Activated CD8-positive, alpha-beta memory T cell treated with anti-CD3 and anti-CD28 coated beads, Interleukin-2, amount 50 U/mL, for 24 hours (primary cell): ENCODE data around the gene ZNF771.
"Not testable (repeated sequence)": the region's sequence is repeated elsewhere in the genome, so short reads cannot be mapped to it uniquely, and the experiment has no call there.

Experiments used
- DNase-seq: peaks from one replicate; pipeline ENCODE4 v3.0.0-alpha.2; 2020; ENCODE audit errors: extremely low read depth

ZNF771 gene

DNA sequence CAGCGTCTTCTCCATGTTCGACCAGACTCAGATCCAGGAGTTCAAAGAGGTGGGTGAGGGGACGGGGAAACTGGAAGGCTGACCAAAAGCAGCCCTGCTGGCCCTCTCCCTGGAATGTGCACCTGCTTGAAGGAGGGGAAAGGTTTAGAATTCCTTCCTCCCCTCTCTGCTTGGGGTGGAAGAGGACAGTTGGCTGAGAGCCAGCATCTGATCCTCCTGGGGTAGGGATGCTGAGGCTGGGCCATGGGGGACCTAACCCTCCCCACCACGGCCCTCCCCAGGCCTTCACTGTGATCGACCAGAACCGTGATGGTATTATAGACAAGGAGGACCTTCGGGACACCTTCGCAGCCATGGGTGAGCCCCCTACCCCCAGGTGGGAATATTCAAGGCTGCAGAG is 31.5 kb upstream of the ZNF771 start:
- DNase-seq: no peak

DNA sequence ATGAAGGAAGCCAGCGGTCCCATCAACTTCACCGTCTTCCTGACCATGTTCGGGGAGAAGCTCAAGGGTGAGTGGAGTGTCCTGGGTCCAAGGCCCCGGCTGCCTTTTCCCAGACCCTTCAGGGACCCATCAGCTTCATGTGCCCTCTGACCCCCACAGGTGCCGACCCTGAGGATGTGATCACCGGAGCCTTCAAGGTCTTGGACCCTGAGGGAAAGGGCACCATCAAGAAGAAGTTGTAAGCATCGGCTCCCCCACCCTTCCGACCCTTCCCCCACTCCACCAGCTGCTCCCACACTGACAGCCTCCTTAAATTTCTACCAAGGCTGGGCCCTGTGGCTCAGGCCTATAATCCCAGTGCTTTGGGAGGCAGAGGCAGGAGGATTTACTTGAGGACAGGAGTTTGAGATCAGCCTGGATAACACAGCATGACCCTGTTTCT is 30.9 kb upstream of the ZNF771 start:
- no peak for DNase-seq

DNA sequence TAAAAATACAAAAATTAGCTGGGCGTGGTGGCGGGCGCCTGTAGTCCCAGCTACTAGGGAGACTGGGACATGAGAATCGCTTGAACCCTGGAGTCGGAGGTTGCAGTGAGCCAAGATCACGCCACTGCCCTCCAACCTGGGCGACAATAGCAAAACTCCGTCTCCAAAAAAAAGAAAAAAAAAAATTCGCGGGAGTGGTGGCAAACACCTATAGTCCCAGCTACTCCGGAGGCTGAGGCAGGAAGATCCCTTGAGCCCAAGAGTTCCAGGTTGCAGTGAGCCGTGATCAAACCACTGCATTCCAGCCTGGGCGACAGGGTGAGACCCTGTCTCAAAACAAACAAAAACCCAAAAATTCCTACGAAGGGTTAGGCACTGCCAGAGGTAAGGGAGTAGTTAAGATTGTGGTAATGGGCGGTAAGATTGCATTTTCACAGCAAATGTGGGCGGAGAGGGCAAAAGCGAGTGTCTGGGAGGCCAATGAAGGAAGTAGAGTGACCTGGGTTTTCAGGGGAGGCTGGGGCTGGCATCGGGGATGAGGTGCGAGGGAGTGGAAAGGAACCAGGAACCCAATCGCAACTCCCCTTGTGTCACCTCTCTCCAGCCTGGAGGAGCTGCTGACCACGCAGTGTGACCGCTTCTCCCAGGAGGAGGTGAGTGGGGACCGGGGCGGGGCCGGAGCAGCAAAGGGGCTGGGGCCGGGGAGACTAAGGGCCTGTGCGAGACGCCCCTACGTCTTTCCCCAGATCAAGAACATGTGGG is 30.2 kb upstream of the ZNF771 start:
- DNase-seq: no peak

DNA sequence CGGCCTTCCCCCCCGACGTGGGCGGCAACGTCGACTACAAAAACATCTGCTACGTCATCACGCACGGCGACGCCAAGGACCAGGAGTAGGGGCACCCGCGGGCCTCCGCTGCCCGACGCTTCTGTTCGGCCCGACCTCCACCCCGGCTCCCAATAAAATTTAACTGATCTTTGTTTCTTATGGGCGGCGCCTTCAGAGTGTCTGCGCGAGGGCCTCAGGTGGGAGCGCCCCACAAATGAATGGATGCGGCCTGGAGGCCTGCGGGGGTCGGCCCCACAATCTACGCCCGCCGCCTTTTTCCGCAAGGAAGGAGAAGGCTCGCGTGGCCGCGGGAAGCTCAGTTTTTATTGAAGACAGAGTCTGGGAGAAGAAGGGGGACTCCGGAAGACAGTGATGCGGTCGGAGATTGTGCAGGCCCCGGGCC is 29.6 kb upstream of the ZNF771 start:
- DNase-seq: no peak

DNA sequence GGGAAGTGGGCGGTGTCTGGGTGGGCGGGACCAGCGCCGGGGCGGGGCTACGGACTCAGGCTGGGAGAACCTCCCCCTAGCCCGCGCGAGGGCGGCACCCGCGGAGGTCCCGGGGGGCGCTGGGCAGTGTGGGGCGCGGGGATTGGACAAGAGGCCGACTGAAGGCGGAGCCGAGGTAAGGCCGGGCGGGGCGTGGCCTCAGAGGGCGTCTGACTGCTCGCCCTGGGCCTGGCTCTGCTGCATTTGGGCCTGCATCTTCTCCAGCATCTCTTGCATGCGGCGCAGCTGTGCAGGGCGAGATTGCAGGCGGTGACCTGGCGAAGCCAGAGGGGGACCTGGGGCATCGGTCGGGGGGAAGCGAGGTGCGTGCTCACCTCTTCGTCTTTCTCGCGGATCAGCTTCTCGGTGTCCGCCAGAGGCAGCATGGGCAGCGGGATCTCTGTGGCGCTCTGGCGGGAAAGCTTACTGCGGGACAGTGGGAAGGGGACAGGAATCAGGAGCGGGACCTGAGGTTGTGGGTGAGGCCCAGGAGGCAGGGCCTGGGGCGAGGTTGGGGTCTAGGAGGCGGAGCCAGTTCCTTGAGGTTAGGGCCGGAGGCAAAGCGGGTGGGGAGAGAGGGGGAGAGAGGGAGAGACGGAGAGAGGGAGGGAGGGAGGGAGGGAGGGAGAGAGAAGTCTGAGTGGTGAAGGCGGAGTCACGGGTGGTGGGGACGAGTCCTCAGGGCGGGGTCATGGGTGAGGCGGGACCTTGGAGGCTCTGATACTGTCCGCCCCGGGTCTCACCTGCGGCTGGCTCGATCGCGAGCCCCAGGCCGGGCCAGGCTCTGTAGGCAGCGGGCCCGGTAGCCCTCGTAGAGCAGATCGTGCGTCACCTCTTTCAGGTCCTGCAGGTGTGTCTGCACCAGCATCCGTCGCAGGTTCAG is 28.9 kb upstream of the ZNF771 start:
- DNase-seq: peak; percentile 97

DNA sequence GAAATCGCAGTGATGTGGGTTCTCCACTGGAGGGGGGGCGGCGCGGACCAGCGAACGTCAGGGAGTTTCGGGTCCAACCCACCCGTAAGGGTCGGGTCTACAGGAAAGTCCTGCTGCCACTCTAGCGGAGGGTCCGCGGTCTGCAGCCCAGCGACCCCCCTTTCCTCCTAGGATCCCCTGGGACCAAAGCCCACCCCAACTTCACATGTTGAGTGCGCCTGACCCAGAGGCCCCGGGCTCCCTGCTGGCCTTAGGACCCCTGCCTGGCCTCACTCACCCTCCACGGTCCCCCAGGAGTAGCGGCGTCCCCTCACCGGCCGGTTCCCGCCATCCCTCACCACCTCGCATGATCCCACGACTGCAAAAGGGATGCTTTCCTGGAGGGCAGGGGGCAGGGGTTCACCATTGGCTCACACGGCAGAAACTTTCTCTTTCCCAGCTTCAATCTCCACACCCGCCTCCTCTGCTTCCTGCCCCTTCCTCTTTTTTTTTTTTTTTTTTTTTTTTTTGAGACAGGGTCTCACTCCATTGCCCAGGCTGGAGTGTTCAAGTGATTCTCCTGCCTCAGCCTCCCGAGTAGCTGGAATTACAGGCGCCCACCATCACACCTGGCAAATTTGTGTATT is 28.1 kb upstream of the ZNF771 start:
- DNase-seq: no peak

DNA sequence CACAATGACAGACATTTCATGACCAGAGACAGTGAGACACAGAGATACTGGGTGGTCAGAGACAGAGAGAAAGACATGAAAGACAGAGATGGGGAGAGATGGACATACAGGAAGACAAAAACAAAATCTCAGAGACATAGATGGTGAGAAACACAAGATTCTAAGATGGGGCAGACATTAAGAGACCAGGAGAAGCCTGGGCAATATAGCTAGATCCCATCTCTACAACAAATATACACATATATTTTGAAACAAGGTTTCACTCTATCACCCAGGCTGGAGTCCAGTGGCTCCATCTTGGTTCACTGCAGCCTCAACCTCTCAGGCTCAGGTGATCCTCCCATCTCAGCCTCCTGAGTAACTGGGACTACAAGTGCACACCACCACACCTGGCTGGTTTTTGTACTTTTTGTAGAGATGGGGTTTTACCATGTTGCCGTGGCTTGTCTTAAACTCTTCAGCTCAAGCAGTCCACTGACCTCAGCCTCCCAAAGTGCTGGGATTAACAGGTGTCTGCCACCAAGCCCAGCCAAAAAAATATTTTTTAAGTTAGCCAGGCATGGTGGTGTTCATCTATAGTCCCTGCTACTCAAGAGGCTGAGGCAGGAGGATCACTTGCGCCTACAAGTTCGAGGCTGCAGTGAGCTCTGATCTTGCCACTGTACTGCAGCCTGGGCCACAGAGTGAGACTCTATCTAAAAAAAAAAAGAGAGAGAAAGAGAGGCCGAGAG is 27.2 kb upstream of the ZNF771 start:
- DNase-seq: no peak

DNA sequence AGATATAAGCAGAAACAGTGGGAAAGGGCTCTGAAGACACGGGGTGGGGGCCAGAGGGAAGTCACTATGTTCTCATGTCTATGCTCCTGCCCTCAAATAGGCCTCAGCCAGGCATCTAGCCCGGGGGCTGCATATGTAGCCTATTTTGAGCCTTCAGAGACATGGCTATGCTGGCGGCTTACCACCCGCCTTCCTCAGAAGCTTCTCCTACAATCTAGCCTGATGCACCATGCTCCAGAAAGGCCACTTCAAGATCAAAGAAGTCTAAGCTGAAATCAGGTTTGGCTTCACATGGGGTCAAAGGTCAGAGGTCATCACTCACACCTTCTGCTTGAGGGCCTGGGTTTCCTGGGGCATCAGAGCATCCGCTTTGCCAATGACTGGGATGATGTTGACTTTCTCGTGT is 26.6 kb upstream of the ZNF771 start:
- DNase-seq: no peak

DNA sequence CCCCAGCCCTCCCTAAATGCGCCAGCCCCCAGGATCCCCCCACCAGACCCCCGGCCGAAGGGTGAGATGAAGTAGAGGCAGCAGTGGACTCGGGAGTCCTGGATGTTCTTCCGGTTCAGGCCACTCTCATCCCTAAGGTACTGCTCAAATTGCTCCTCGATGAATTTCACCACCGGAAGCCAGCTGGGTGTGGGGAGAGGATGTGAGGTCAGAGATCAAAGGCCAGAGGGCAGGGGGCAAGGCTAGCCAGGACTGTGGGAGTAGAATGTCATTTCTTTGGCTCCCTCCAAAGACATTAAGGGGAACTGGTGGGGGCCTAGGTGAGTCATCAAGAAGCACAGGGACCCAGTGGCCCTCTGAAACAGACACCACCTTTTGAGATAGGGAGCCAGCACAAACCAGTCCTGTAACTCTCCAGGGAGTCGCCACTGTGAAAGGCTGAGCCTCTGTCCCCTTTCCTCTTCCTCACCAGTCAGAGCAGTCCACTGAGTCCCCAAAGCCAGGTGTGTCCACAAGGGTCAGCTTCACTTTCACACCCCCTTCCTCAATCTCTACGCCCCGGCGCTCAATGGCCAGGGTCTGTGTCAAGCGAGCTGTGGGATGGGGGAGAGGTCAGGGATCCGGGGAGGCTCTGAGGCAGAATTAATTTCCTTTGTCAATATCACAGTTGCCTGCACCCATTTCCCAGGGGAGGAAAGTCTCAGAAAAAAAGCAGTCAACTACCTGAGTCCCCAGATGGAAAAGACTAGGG is 25.9 kb upstream of the ZNF771 start:
- DNase-seq: no peak

DNA sequence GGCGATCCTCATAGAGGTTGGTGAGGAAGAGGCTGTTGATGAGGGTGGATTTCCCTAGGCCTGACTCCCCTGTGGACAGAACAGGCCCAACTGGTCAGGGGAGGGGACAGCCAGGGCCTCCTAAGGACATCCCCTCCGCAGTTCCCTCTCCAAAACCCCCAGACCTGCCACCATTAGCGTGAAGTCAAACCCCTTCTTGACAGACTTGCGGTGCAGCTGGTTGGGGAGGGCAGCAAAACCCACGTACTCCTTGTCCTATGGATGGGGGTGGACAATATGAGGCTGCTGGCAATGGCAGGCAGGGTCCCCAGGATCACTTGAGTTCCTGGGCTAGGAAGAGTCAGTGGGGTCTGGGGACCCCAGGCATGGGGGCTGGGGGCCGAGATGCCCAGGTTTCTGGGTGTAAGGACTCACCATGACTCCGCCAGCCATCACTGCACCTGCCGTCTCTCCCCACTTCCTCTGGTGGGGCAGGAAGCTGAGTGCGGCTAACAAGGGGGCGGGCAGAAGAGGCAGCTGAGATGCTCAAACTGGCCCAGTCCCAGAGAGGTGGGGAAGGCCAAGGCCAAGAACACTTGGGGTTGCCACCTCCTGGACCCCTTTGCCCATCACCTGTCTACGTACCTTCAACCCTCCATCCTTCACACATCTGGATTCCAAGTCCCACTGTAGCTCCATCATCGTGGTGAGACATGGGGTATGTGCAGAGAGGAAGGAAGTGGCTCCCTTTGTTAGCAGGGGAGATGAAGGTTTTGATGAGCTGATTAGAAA is 25.1 kb upstream of the ZNF771 start, which contains the start of gene SEPTIN1:
TSS of gene SEPTIN1 (minus strand) at position 451 of the 771 bp plus-strand sequence. CDS start at position 432, 19 bp downstream.
- DNase-seq: no peak

DNA sequence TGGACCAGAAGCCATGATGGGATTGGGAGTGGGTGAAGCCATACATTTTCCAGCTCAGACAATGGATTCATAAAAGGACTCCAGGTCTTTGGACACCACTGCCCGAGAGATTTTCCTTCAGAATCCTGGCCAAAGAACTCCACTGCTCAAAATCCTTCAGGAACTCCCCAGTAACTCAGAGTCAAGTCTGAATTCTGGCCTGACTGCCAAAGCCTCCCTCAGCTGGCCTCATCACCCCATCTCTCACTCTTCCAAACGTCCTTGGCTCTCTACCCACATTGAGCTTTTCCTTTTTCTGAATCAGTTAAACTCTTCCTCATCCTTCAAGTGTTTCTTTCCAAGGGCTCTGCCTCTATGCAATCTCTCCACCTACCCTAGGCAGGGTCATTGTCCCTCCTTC is 23.9 kb upstream of the ZNF771 start:
- no peak for DNase-seq

DNA sequence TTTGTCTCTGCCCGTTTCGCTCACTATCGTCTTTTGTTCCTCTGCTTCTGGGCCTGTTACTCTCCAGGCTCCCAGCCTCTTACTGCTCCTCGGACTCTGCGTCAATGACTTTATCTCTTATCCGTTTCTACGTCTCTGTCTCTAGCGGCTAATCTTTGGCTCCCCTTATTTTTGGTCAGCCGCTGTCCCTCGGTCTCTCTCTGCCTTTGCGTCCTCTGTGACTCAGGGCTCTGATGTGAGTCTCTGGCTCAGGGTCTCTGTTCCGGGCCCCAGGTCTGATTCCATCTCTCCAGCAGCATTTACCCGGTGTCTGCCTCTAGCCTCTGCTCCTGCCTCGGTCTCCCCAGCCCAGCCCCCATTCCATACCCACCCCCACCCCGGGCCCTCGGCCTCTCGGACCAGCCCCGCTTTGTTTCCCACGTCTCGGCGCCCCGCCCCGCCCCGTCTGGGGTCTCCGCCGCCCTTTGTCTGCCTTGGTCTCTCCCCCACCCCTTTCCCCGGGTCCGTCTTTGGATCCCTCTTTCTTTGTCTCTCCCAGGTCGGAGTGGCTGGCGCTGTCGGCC is 12.7 kb upstream of the ZNF771 start:
- DNase-seq: no peak

DNA sequence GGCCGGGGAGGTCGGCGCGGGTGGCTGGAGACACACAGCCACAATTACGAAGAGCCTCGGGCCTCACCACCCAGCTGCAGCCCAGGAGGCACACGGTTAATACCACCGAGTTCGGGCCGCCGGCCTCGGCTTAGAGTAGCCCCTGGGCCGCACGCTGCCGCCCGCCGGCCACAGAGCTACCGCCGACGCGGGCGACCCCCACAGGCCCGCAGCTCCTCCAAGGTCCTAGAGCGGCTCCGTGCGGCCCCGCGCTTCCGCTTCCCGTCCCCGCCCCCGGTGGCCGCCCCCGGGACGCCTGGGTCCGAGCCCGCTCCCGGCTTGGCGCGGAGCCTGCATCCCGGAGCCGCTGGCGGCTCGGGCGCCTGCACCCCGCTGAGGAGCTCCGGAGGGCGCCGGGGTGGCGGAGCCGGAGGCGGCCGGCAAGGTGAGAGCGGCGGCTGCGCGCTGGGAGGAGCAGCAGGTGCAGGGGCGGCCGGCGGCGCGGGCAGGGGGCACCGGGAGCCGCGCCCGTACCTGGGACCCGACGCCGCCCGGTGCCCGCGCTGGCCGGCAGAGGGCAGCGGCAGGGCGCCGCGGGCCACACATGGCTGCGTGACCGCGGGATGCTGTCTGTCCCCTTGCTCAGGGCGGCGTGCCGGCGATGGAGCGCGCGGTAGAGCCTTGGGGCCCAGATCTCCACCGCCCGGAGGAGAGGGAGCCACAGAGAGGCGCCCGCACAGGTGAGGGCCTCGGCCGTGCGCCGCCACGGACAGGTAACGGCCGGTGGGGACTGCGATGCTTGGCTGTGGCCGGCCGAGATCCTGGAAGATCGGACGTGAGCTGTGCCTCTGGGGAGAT is 12.0 kb upstream of the ZNF771 start, which contains the start of gene ZNF48:
TSS of gene ZNF48 (plus strand) at position 266 of the 837 bp plus-strand sequence. CDS start at position 641, 375 bp downstream.
- DNase-seq: no peak

DNA sequence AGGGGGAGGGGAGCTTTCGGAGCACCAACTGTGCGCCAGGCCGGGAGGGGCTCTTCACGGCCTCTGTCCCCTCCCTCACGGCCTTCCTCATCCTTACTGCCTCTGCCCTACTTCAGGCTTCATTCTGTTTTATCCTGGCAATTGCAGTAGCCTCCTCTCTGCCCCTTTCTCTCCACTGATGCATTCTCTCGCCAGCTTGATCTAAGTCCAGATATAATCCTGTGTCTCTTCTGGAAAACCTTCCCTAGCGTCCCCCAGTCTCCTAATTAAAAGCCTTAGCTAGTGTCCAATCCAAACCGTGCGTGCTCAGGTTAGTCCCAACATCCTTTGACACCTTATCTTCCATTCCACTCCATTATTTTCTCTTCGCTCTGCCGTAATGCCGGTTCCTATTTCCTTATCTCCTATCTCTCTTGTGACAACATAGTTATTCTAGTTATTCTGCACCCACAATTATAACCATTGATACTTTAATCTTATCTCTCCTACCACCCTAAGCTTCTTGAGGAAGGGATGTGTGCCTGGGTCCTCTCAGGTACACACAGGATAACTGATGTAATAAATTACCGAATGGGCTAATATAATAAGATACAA is 11.3 kb upstream of the ZNF771 start:
- DNase-seq: no peak

DNA sequence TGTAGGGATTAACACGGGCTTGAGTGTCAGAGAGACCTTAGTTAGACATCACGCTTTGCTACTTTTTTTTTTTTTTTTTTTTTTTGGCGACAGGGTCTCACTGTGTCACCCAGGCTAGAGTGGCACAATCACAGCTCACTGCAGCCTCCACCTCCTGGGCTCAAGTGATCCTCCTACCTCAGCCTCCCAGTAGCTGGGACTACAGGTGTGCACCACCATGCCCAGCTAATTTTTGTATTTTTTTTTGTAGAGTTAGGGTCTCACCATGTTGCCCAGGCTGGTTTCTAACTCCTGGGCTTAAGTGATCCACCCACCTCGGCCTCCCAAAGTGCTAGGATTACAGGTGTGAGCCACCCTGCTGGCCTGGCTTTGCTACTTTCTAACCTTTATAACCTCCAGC is 10.8 kb upstream of the ZNF771 start:
- not testable (repeated sequence) for DNase-seq

DNA sequence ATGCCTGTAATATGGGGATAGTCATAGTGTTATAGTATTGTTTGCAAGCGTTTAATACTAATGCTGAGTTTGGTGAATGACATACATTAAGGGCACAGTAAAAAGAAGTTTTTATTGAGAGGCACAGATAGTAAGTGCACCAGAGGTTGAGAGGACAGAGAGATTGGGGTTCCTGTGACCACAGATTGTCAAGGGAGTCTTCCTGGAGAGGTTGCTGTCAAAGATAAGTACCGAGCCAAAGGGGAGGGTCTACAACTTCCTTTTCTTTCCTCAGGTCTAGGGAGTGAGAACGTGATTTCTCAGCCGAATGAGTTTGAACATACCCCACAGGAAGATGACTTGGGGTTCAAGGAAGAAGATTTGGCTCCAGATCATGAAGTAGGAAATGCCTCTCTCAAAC is 10.3 kb upstream of the ZNF771 start:
- DNase-seq: no peak

DNA sequence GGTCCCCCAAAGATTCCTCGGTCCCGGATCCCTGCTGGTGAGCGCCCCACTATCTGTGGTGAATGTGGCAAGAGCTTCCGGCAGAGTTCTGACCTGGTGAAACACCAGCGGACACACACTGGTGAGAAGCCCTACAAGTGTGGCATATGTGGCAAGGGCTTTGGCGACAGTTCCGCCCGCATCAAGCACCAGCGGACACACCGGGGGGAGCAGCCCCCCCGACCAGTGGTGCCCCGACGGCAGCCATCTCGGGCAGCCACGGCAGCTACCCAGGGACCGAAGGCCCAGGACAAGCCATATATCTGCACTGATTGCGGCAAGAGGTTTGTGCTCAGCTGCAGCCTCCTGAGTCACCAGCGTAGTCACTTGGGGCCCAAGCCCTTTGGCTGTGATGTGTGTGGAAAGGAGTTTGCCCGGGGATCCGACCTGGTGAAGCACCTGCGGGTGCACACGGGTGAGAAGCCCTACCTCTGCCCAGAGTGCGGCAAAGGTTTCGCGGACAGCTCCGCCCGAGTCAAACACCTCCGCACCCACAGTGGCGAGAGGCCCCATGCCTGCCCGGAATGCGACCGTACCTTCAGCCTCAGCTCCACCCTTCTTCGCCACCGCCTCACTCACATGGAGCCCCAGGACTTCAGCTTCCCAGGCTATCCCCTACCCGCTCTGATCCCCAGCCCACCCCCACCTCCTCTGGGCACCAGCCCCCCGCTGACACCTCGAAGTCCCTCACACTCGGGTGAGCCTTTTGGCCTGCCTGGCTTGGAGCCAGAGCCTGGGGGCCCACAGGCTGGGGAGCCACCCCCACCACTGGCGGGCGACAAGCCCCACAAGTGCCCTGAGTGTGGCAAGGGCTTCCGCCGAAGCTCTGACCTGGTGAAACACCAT is 9.4 kb upstream of the ZNF771 start:
- no peak for DNase-seq
